Osteoblast (primary cell): ENCODE data around the gene HEXD. TPM values are rescaled to one million over a fixed set of nuclear protein-coding genes. Genes with fewer than 3 reads are reported as not detected.
A peak's percentile ranks its signal among the peaks of the same experiment; 100 is the strongest.

Source experiments
- DNase-seq: peaks from one replicate; pipeline ENCODE4 v3.0.0; 2011; ENCODE audit warnings: low spot score, mixed read lengths; ENCODE audit not compliant: insufficient read length; ENCODE audit errors: missing footprints
- H2AFZ ChIP-seq: 2 replicates; pipeline ENCODE4 v1.6.0; 2011; ENCODE audit warnings: mild to moderate bottlenecking, low read length
- H3K27ac ChIP-seq: 2 replicates; pipeline ENCODE4 v1.5.1; 2011; ENCODE audit warnings: mild to moderate bottlenecking, low read depth, low read length, moderate library complexity
- H3K27me3 ChIP-seq: 2 replicates; pipeline ENCODE4 v1.6.0; 2012; ENCODE audit warnings: mild to moderate bottlenecking, control low read depth, inconsistent platforms, low read length, moderate library complexity; ENCODE audit not compliant: insufficient read depth
- H3K36me3 ChIP-seq: 2 replicates; pipeline ENCODE4 v1.5.1; 2011; ENCODE audit warnings: mild to moderate bottlenecking, low read length, control low read depth, moderate library complexity; ENCODE audit not compliant: insufficient read depth
- H3K4me1 ChIP-seq: 2 replicates; pipeline ENCODE4 v1.5.1; 2011; ENCODE audit warnings: mild to moderate bottlenecking, low read length, control low read depth, moderate library complexity; ENCODE audit not compliant: insufficient read depth
- H3K4me2 ChIP-seq: 2 replicates; pipeline ENCODE4 v1.6.0; 2011; ENCODE audit warnings: mild to moderate bottlenecking, low read length; ENCODE audit not compliant: insufficient read depth
- H3K4me3 ChIP-seq: fragments of 200-600 bp; sonication (generic); 3 replicates; pipeline ENCODE4 v1.5.1; 2012; ENCODE audit warnings: mild to moderate bottlenecking, low read length, inconsistent platforms; ENCODE audit not compliant: insufficient read depth
- H3K79me2 ChIP-seq: 2 replicates; pipeline ENCODE4 v1.6.0; 2012; ENCODE audit warnings: mild to moderate bottlenecking, low read length, control low read depth, inconsistent platforms; ENCODE audit not compliant: insufficient read depth
- H3K9me3 ChIP-seq: 2 replicates; pipeline ENCODE4 v1.5.1; 2011; ENCODE audit warnings: low read depth, low read length, control low read depth
- H4K20me1 ChIP-seq: 2 replicates; pipeline ENCODE4 v1.6.0; 2012; ENCODE audit warnings: mild to moderate bottlenecking, low read length, control low read depth; ENCODE audit not compliant: insufficient read depth
- CTCF ChIP-seq: IDR thresholded peaks from 2 replicates; pipeline ENCODE4 v1.5.1; 2011; ENCODE audit warnings: mild to moderate bottlenecking, low read depth, low read length, moderate library complexity; ENCODE audit errors: extremely low read depth
- total RNA-seq: library from RNA; depleted of rRNA; stranded (reverse); fragments of >200 nt; gene quantifications from 2 replicates; pipeline ENCODE4 v1.2.3, GENCODE V29; 2012

Gene HEXD
- total RNA-seq, 1 donor, result 20.3 TPM

GRCh38 chr17:82382933-82383255, 35.3 kb upstream of the HEXD start:
- Histone ChIP-seq H4K20me1 (no peaks in the 10 kb centered on the region), H3K9me3 (no peaks in the 10 kb centered on the region), H3K79me2 (no peaks in the 10 kb centered on the region), H3K36me3 (no peaks in the 10 kb centered on the region), H3K4me3 (no peak overlapping the region), H3K27ac (no peak overlapping the region), H3K4me2 (no peak overlapping the region), H3K4me1 (peaks cover 8% of the 10 kb centered on the region), H2AFZ (no peak overlapping the region), H3K27me3 (peaks cover 50% of the 10 kb centered on the region)
- TF ChIP-seq CTCF, result no peak
- DNase-seq, result peak; percentile 62

- H3K9me3 ChIP-seq, result no peaks in the 10 kb centered on the region
- peaks cover 49% of the 10 kb centered on the region for H3K27me3 ChIP-seq
- DNase-seq, result peak; percentile 87
- H4K20me1 ChIP-seq, result no peaks in the 10 kb centered on the region
- no peak overlapping the region for H3K4me2 ChIP-seq
- H3K4me1 ChIP-seq, result peaks cover 8% of the 10 kb centered on the region
- TF ChIP-seq CTCF, result no peak
- no peak overlapping the region for H2AFZ ChIP-seq
- no peak overlapping the region for H3K27ac ChIP-seq
- H3K4me3 ChIP-seq, result no peak overlapping the region
- no peaks in the 10 kb centered on the region for H3K79me2 ChIP-seq
- H3K36me3 ChIP-seq, result no peaks in the 10 kb centered on the region
Measured at GRCh38 chr17:82383411-82383810, 34.7 kb upstream of the HEXD start.

- Histone ChIP-seq H3K9me3 (no peaks in the 10 kb centered on the region), H3K4me1 (peaks cover 8% of the 10 kb centered on the region), H3K36me3 (no peaks in the 10 kb centered on the region), H3K4me3 (no peak overlapping the region), H3K4me2 (no peak overlapping the region), H3K27me3 (peaks cover 44% of the 10 kb centered on the region), H3K79me2 (no peaks in the 10 kb centered on the region), H4K20me1 (no peaks in the 10 kb centered on the region), H2AFZ (no peak overlapping the region), H3K27ac (no peak overlapping the region)
- TF ChIP-seq CTCF, result no peak
- DNase-seq, result peak; percentile 86
Measured at GRCh38 chr17:82384051-82384729, 34.0 kb upstream of the HEXD start.

- Histone ChIP-seq H3K27ac (no peak overlapping the region), H3K9me3 (no peaks in the 10 kb centered on the region), H3K4me1 (peaks cover 8% of the 10 kb centered on the region), H3K4me2 (no peak overlapping the region), H2AFZ (no peak overlapping the region), H3K4me3 (no peak overlapping the region), H3K36me3 (no peaks in the 10 kb centered on the region), H3K27me3 (peaks cover 39% of the 10 kb centered on the region), H3K79me2 (no peaks in the 10 kb centered on the region), H4K20me1 (no peaks in the 10 kb centered on the region)
- DNase-seq, result peak; percentile 98
- no peak for TF ChIP-seq CTCF
Measured at GRCh38 chr17:82384730-82385481, 33.2 kb upstream of the HEXD start.
